ENCODE data around the gene AP2A2. TPM values are rescaled to one million over a fixed set of nuclear protein-coding genes. Genes with fewer than 3 reads are reported as not detected.

AP2A2 gene
- total RNA-seq, 1 experiment from 2014 or later, result 55.5 TPM

DNA sequence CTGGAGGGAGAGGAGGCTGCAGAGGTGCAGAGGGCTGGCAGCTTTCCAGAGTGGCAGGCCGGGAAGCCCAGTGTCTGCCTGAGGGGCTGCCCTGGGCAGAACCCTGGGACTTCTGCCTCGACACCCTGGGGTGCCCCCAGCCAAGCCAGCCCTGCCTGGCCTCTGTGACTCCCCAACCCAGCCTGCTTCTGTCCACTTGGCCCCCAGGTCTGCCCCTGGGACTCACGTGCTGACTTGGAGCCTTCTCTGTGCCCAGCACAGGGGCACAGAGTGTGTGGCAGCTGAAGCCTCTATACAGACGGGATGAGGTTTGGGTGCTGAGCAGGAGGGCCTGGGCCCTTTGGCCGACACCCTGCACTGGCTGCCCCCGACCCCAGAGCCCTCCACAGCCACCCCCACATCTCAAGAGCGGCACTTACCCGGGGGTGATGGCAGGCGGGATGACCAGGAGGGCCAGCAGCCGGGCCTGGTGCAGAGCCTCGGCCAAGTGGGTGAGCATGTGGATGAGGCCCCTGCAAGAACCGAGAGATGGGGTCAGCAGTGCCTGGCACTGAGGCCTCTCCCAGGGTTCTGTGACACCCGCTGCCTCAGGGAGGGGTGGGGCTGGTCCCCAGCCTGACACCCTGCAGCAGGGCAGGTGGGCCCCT lies 32.5 kb upstream of the AP2A2 start:
- Histone ChIP-seq H3K27ac (ENCODE audit: low read depth, low read length) (no peak overlapping the region), H3K4me3 (replicated peaks in 1 of 2; ENCODE audit: low read depth in 1 of 2, low read length in 2 of 2) (no peak overlapping the region), H3K4me2 (ENCODE audit: low read length) (no peak overlapping the region), H3K9me2 (ENCODE audit: insufficient read depth) (no peaks in the 10 kb centered on the region), H3K9ac (ENCODE audit: low read length) (no peak overlapping the region), H3K9me3 (ENCODE audit: control insufficient read depth in 1 of 2, insufficient read depth in 1 of 2, low read depth in 1 of 2, low read length in 2 of 2) (no peaks in the 10 kb centered on the region), H4K20me1 (ENCODE audit: insufficient read depth) (no peaks in the 10 kb centered on the region), H2AFZ (ENCODE audit: low read depth, low read length, poor library complexity, severe bottlenecking) (no peak overlapping the region), H3K4me1 (ENCODE audit: control insufficient read depth in 1 of 2, insufficient read depth in 2 of 2, low read length in 2 of 2) (peaks cover 5 to 7% of the 10 kb centered on the region in 2 experiments; a peak in 3 of 4 replicates), H3K79me2 (ENCODE audit: insufficient read depth, low read length) (no peaks in the 10 kb centered on the region), H3K36me3 (ENCODE audit: control insufficient read depth in 1 of 2, insufficient read depth in 2 of 2, low read length in 2 of 2) (no peaks in the 10 kb centered on the region; a peak in 1 of 4 replicates), H3K27me3 (ENCODE audit: insufficient read depth, low read length) (no peaks in the 10 kb centered on the region)
- ChIA-PET POLR2A (interaction anchor here (0.7 kb wide), 1 partner anchor 45 kb away, joined by 4 read pairs; no protein-coding TSS in a partner anchor), RAD21 (ENCODE audit: low non-redundant PET in 1 of 2, low total read pairs in 2 of 2, uncharacterized antibody in 2 of 2, unreplicated experiment in 2 of 2) (no interaction called here), CTCF (no interaction called here)
- BruUV-seq (replicated peaks), result no TSS peak
- ATAC-seq (no peak), DNase-seq (ENCODE audit: low read depth, low spot score) (no peak)
- TF ChIP-seq, protein P1, sequence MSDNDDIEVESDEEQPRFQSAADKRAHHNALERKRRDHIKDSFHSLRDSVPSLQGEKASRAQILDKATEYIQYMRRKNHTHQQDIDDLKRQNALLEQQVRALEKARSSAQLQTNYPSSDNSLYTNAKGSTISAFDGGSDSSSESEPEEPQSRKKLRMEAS (IDR thresholded peaks at IDR 0.05), result no peak
- no peak for TF ChIP-seq SIN3A (IDR thresholded peaks at IDR 0.05; ENCODE audit: low read depth)
- no peak for TF ChIP-seq RAD21 (IDR thresholded peaks at IDR 0.05; ENCODE audit: low read depth)
- TF ChIP-seq, protein P2, sequence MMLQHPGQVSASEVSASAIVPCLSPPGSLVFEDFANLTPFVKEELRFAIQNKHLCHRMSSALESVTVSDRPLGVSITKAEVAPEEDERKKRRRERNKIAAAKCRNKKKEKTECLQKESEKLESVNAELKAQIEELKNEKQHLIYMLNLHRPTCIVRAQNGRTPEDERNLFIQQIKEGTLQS (IDR thresholded peaks at IDR 0.05), result no peak
- TF ChIP-seq EZH2phosphoT487 (IDR thresholded peaks at IDR 0.05; ENCODE audit: borderline replicate concordance), result no peak
- TF ChIP-seq SRF (IDR thresholded peaks at IDR 0.05; ENCODE audit: low read depth), result no peak
- TF ChIP-seq, protein P3, sequence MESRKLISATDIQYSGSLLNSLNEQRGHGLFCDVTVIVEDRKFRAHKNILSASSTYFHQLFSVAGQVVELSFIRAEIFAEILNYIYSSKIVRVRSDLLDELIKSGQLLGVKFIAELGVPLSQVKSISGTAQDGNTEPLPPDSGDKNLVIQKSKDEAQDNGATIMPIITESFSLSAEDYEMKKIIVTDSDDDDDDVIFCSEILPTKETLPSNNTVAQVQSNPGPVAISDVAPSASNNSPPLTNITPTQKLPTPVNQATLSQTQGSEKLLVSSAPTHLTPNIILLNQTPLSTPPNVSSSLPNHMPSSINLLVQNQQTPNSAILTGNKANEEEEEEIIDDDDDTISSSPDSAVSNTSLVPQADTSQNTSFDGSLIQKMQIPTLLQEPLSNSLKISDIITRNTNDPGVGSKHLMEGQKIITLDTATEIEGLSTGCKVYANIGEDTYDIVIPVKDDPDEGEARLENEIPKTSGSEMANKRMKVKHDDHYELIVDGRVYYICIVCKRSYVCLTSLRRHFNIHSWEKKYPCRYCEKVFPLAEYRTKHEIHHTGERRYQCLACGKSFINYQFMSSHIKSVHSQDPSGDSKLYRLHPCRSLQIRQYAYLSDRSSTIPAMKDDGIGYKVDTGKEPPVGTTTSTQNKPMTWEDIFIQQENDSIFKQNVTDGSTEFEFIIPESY (IDR thresholded peaks at IDR 0.05; ENCODE audit: extremely low read depth, insufficient replicate concordance, low read length), result no peak
- TF ChIP-seq, protein P4, sequence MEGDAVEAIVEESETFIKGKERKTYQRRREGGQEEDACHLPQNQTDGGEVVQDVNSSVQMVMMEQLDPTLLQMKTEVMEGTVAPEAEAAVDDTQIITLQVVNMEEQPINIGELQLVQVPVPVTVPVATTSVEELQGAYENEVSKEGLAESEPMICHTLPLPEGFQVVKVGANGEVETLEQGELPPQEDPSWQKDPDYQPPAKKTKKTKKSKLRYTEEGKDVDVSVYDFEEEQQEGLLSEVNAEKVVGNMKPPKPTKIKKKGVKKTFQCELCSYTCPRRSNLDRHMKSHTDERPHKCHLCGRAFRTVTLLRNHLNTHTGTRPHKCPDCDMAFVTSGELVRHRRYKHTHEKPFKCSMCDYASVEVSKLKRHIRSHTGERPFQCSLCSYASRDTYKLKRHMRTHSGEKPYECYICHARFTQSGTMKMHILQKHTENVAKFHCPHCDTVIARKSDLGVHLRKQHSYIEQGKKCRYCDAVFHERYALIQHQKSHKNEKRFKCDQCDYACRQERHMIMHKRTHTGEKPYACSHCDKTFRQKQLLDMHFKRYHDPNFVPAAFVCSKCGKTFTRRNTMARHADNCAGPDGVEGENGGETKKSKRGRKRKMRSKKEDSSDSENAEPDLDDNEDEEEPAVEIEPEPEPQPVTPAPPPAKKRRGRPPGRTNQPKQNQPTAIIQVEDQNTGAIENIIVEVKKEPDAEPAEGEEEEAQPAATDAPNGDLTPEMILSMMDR (IDR thresholded peaks at IDR 0.05 in 2 of 3, conservative IDR thresholded peaks at IDR 0.05 in 1 of 3; ENCODE audit: borderline replicate concordance in 1 of 3, insufficient read depth in 1 of 3, low read depth in 2 of 3, low read length in 2 of 3), result no peak
- TF ChIP-seq JUND (IDR thresholded peaks at IDR 0.05), result no peak
- TF ChIP-seq, protein P5, sequence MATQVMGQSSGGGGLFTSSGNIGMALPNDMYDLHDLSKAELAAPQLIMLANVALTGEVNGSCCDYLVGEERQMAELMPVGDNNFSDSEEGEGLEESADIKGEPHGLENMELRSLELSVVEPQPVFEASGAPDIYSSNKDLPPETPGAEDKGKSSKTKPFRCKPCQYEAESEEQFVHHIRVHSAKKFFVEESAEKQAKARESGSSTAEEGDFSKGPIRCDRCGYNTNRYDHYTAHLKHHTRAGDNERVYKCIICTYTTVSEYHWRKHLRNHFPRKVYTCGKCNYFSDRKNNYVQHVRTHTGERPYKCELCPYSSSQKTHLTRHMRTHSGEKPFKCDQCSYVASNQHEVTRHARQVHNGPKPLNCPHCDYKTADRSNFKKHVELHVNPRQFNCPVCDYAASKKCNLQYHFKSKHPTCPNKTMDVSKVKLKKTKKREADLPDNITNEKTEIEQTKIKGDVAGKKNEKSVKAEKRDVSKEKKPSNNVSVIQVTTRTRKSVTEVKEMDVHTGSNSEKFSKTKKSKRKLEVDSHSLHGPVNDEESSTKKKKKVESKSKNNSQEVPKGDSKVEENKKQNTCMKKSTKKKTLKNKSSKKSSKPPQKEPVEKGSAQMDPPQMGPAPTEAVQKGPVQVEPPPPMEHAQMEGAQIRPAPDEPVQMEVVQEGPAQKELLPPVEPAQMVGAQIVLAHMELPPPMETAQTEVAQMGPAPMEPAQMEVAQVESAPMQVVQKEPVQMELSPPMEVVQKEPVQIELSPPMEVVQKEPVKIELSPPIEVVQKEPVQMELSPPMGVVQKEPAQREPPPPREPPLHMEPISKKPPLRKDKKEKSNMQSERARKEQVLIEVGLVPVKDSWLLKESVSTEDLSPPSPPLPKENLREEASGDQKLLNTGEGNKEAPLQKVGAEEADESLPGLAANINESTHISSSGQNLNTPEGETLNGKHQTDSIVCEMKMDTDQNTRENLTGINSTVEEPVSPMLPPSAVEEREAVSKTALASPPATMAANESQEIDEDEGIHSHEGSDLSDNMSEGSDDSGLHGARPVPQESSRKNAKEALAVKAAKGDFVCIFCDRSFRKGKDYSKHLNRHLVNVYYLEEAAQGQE (IDR thresholded peaks at IDR 0.05; ENCODE audit: low read depth), result no peak
- TF ChIP-seq ELF1 (IDR thresholded peaks at IDR 0.05; ENCODE audit: borderline replicate concordance, low read depth), result no peak
- intact Hi-C loops (cut with micrococcal nuclease), result no loop called here
